Testis (tissue), 3 donors: ENCODE results near the gene TRAPPC3. TPM values are rescaled to one million over a fixed set of nuclear protein-coding genes. Genes with fewer than 3 reads are reported as not detected.

Experiments
- DNase-seq: peaks from one replicate; pipeline ENCODE4 v3.0.0-alpha.2; 2019
- H3K27ac ChIP-seq, 2 donors: fragments of 200-600 bp; sonication (generic); one replicate each; pipeline ENCODE4 v1.5.1; 2019
- H3K27me3 ChIP-seq: fragments of 200-600 bp; sonication (generic); one replicate; pipeline ENCODE4 v1.5.1; 2019
- H3K36me3 ChIP-seq: fragments of 200-600 bp; sonication (generic); one replicate; pipeline ENCODE4 v1.5.1; 2017; ENCODE audit warnings: low read depth; ENCODE audit errors: missing control alignments
- H3K4me1 ChIP-seq: fragments of 200-600 bp; sonication (generic); one replicate; pipeline ENCODE4 v1.5.1; 2019
- H3K4me3 ChIP-seq, 2 donors: fragments of 200-600 bp; sonication (generic); one replicate each; pipeline ENCODE4 v1.5.1; 2017 to 2019
- H3K9me3 ChIP-seq: fragments of 200-600 bp; sonication (generic); one replicate; pipeline ENCODE4 v1.5.1; 2017
- CTCF ChIP-seq, 3 experiments: fragments of 450-650 bp in 2 of 3; fragments of 200-600 bp in 1 of 3; sonication (generic) in 1 of 3; IDR thresholded peaks; one replicate each; pipeline ENCODE4 v1.5.1; 2016 to 2019; ENCODE audit warnings: antibody characterized with exemption in 3 of 3, mild to moderate bottlenecking in 2 of 3, moderate library complexity in 1 of 3
- POLR2A ChIP-seq: fragments of 450-650 bp; IDR thresholded peaks from one replicate; pipeline ENCODE4 v1.6.1; 2017; ENCODE audit warnings: antibody characterized with exemption, mild to moderate bottlenecking, moderate library complexity
- WGBS, 2 donors: methylation state at CpG; one replicate each; pipeline ENCODE4 v1.1.5; 2018; 5-methylcytosine and 5-hydroxymethylcytosine counted together
- intact Hi-C: fragments of 100-400 bp; cut with DNase I; formaldehyde crosslinking; loops from one replicate; pipeline ENCODE4 v1.15.1; 2023; ENCODE audit warnings: low total_unique reads
- polyA plus RNA-seq: library from polyadenylated mRNA; stranded (reverse); fragments of 350-450 nt; fragmentation: Illumina TruSeq; extraction: RNeasy Lipid Tissue Mini Kit (QIAGEN cat#74804); gene quantifications from one replicate; pipeline ENCODE4 v1.2.3, GENCODE V29; 2014; ENCODE audit warnings: low read depth, low replicate concordance; ENCODE audit not compliant: insufficient read depth
- total RNA-seq, 2 donors: library from RNA; depleted of rRNA; stranded (reverse); fragments of >200 nt; gene quantifications; one replicate each; pipeline ENCODE4 v1.2.3, GENCODE V29; 2016

The TRAPPC3 gene
- total and polyA plus RNA-seq, 3 donors from 2014 or later = 109 to 146 (median 111) TPM

- no peaks in the 10 kb centered on the region for H3K27me3 ChIP-seq
- H3K4me3 ChIP-seq = no peak overlapping the region
- H3K36me3 ChIP-seq = no peaks in the 10 kb centered on the region
- no peak for DNase-seq
- TF ChIP-seq CTCF (IDR thresholded peaks at IDR 0.05) = no peak
- TF ChIP-seq POLR2A = no peak
- intact Hi-C loops = no loop called here
- H3K27ac ChIP-seq = no peak overlapping the region
- WGBS, 2 donors = 79 to 84% methylated on average over 2 of the region's 2 CpGs
- no peaks in the 10 kb centered on the region for H3K9me3 ChIP-seq
- peaks cover 10% of the 10 kb centered on the region for H3K4me1 ChIP-seq
Measured at GRCh38 chr1:36172983-36173382, 23.7 kb upstream of the TRAPPC3 start.

- H3K36me3 ChIP-seq = no peaks in the 10 kb centered on the region
- TF ChIP-seq CTCF (IDR thresholded peaks at IDR 0.05) = no peak
- no peak for TF ChIP-seq POLR2A
- peaks cover 10% of the 10 kb centered on the region for H3K4me1 ChIP-seq
- no peaks in the 10 kb centered on the region for H3K27me3 ChIP-seq
- intact Hi-C loops = no loop called here
- no peak overlapping the region for H3K27ac ChIP-seq
- no peak for DNase-seq
- H3K9me3 ChIP-seq = no peaks in the 10 kb centered on the region
- no peak overlapping the region for H3K4me3 ChIP-seq
- 94% methylated on average over 21 of the region's 21 CpGs for WGBS, 2 donors
Measured at GRCh38 chr1:36172017-36172747, 22.9 kb upstream of the TRAPPC3 start.

- no peaks in the 10 kb centered on the region for H3K36me3 ChIP-seq
- H3K4me1 ChIP-seq = peaks cover 9% of the 10 kb centered on the region
- DNase-seq = no peak
- TF ChIP-seq CTCF (IDR thresholded peaks at IDR 0.05) (no peak), POLR2A (no peak)
- 83 to 85% methylated on average over 8 to 9 of the region's 12 CpGs for WGBS, 2 donors
- H3K4me3 ChIP-seq = no peak overlapping the region
- H3K27ac ChIP-seq = no peak overlapping the region
- H3K27me3 ChIP-seq = no peaks in the 10 kb centered on the region
- no peaks in the 10 kb centered on the region for H3K9me3 ChIP-seq
- intact Hi-C loops = no loop called here
Measured at GRCh38 chr1:36170643-36171412, 21.5 kb upstream of the TRAPPC3 start.

- Histone ChIP-seq H3K27ac (no peak overlapping the region), H3K36me3 (no peaks in the 10 kb centered on the region), H3K4me3 (no peak overlapping the region), H3K4me1 (peaks cover under 1% of the 10 kb centered on the region), H3K27me3 (no peaks in the 10 kb centered on the region), H3K9me3 (no peaks in the 10 kb centered on the region)
- 88 to 91% methylated on average over 3 of the region's 3 CpGs for WGBS, 2 donors
- no peak for DNase-seq
- intact Hi-C loops = no loop called here
- TF ChIP-seq CTCF (IDR thresholded peaks at IDR 0.05) (no peak), POLR2A (no peak)
Measured at GRCh38 chr1:36168514-36168913, 19.2 kb upstream of the TRAPPC3 start.
